ENCODE measurements around the gene KNSTRN.

The KNSTRN gene

DNA sequence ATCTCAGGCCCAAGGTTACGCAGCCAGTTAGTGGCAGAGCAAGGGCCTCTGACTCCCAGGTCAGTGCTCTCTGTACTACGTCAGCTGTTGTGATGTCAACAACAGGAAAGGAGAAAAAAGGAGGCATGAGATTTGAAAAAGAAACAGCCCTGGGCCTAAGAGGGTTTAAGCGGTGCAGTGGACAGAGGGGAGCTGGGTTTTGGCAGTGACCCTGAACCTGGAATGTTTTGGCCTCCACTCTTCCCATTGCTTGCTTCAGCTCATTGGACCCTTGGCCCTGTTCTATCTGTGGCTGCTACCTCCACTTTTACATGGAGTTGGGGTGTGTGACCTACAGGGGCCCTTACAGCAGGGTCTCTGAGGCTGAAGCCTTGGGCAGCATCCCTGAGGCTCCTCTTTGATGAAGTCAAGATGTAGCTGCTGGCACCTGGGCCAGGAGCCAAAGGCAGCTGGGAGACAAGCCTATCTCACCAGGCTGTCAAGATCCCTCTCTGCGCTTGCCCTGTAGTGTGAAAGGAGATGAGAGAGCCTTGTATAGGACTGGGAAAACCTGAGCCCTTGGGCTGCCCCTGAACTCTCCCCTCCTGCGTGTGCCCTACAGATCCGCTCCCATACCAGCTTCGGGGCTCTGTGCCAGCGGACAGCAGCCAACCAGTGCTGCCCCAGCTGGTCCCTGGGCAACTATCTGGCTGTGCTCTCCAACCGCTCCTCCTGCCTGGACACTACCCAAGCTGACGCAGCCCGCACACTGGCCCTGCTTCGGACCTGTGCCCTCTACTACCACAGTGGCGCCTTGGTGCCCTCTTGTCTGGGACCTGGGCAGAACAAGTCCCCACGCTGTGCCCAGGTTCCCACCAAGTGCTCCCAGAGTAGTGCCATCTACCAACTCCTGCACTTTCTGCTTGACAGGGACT lies 15.8 kb upstream of the KNSTRN start:
- DNase-seq = no peak

DNA sequence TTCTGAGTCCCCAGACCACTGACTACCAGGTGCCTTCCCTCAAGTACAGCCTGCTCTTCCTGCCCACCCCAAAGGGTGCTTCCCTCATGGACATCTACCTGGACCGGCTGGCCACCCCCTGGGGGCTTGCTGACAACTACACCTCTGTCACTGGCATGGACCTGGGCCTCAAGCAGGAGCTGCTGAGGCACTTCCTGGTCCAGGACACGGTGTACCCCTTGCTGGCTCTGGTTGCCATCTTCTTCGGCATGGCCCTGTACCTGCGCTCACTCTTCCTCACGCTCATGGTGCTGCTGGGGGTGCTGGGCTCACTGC lies 15.2 kb upstream of the KNSTRN start:
- no peak for DNase-seq

GRCh38 chr15:40367686-40368611 lies 14.6 kb upstream of the KNSTRN start:
- DNase-seq = peak; percentile 96 to 97

GRCh38 chr15:40368719-40369473 lies 13.6 kb upstream of the KNSTRN start:
- DNase-seq = no peak

DNA sequence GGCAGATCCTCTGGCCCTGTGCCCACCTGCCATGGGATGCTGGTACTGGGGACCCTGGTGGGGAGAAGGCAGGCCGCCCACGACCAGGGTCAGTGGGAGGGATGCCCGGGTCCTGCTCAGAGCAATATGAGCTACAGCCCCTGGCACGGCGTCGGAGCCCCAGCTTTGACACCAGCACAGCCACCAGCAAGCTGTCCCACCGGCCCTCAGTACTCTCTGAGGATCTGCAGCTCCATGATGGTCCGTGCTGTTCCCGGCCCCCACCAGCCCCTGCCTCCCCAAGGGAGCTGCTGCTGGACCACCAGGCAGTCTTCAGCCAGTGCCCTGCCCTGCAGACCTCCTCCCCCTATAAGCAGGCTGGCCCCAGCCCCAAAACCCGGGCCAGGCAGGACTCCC lies 13.0 kb upstream of the KNSTRN start:
- no peak for DNase-seq

- DNase-seq = no peak
Measured at GRCh38 chr15:40369971-40370370, 12.6 kb upstream of the KNSTRN start.

- DNase-seq = peak; percentile 58 to 59
Measured at GRCh38 chr15:40372981-40373380, 9.5 kb upstream of the KNSTRN start.

GRCh38 chr15:40377606-40378005 lies 4.9 kb upstream of the KNSTRN start:
- no peak for DNase-seq

GRCh38 chr15:40379374-40379773 lies 3.1 kb upstream of the KNSTRN start:
- DNase-seq = no peak

DNA sequence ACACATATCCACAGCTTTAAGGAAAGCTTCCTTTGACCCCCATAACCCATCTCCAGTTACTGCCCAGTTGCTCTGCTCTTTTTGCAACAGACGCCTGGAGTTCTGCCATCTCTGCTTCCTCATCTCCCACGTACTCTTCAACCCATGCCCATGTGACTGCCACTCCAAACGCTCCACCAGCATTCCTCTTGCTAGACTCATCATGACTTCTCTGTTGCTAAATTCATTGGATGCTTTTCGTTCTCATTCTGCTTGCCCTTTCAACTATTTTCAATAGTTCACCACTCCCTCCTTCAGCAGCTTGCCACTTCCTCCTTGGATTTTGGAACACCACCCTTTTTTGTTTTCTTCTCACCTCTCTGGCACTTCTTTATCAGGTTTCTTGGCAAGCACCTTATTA lies 2.7 kb upstream of the KNSTRN start:
- peak; percentile 91 to 94 for DNase-seq

DNA sequence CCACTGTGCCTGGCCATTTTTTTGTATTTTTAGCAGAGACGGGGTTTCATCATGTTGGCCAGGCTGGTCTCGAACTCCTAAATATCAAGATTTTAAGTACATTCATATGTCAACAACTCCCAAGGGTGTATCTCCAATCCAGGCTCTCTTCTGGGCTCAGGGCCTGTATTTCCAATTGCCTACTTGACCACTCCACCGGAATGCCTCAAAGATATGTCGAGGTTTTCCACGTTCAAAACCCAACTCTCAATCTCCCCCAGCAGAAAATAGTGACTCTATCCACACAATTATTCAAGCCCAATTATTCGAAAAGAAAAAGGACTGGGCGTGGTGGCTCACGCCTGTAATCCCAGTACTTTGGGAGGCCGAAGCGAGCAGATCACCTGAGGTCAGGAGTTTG lies 1.9 kb upstream of the KNSTRN start:
- no peak for DNase-seq

DNA sequence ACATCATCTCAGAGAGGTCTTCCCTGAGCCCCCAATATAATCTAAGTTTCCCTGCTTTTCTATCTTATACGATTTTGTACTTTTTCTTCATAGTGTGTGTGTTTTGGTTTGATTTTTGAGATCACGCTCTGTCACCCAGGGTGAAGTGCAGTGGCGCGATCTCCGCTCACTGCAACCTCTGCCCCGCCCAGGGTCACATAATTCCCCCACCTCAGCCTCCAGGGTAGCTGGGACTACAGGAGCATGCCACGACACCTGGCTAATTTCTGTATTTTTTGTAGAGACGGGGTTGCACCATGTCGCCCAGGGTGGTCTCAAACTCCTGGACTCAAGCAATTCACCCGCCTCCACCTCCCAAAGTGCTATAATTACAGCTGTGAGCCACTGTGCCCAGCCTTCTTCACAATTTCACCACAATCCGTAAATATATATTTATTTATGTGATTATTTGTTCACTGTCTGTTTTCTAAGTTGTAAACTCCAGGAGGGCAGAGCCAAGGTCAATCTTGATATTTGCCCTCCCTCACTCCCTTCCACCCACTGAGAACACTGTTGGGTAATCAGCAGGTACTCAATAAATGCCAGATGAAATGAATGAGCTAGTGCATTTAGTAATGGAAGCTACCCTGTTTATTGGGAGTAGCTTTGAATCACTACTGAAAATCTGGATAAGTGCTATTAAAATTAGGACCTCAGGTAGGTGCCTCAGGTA lies 547 bp upstream of the KNSTRN start:
- DNase-seq = no peak

GRCh38 chr15:40386480-40386879 lies 4.0 kb downstream of the KNSTRN start:
- no peak for DNase-seq

GRCh38 chr15:40388941-40389823 lies 6.7 kb downstream of the KNSTRN start:
- DNase-seq = peak; percentile 93 to 97

- DNase-seq = no peak
Measured at GRCh38 chr15:40389824-40390595, 7.5 kb downstream of the KNSTRN start.

GRCh38 chr15:40392986-40393948 lies 10.7 kb downstream of the KNSTRN start:
- no peak for DNase-seq

GRCh38 chr15:40397688-40398412 lies 15.3 kb downstream of the KNSTRN start:
- DNase-seq = no peak

DNA sequence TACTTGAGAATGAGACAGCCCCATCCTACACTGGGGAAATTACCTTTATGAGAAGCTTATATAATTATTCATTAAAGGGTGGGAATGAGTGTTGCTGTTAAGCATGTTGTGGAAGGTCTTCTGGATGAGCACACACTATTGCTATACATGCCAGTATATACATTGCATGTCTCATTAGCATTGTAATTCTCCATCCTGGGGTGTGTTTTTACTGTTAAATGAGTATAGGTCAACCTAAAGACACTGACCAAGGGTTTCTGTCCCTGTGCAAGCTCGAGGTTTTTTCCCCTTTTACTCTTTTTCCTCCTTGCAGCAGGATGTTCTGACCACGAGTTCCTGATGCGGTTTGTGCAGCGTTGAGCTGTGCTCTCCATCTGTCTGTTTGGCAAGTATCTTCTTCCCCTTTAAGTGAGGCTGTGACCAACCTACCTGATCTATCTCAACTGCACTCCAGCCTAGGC lies 15.9 kb downstream of the KNSTRN start:
- peak; percentile 87 to 91 for DNase-seq
